SK-N-SH (cell line): ENCODE results near the gene PTEN. TPM values are rescaled to one million over a fixed set of nuclear protein-coding genes. Genes with fewer than 3 reads are reported as not detected.

ENCODE experiments used
- CTCF ChIA-PET: fragments of 300-600, 350-600 bp; formaldehyde crosslinking; extraction: SDS; loops from one replicate; lab custom pipeline; 2021; lab: Yijun Ruan, JAX
- POLR2A ChIA-PET: fragments of 350-600 bp; sonication (Branson Sonifier 250); formaldehyde crosslinking; extraction: SDS; loops from one replicate; lab custom pipeline; 2020; ENCODE audit warnings: antibody characterized with exemption, inconsistent platforms; lab: Yijun Ruan, JAX
- DNase-seq: peaks from one replicate; pipeline ENCODE4 v3.0.0; 2012
- H2AFZ ChIP-seq: fragments of 200-600 bp; sonication (generic); 2 replicates; pipeline ENCODE4 v1.8.1; 2016; ENCODE audit warnings: antibody characterized with exemption, mild to moderate bottlenecking, low read depth
- H3F3A ChIP-seq: fragments of 200-600 bp; sonication (generic); replicated peaks from 2 replicates; pipeline ENCODE3; 2016; ENCODE audit warnings: antibody characterized with exemption, mild to moderate bottlenecking; ENCODE audit not compliant: insufficient read depth
- H3K27ac ChIP-seq, 2 experiments: fragments of 200-500 bp in 1 of 2; fragments of 200-600 bp in 1 of 2; sonication (Bioruptor generic) in 1 of 2; sonication (generic), shearing (Covaris generic) in 1 of 2; 2 replicates each; pipeline versions ENCODE4 v1.5.1 to v1.6.1; 2014 to 2016; ENCODE audit warnings: low read depth in 2 of 2, inconsistent platforms in 1 of 2, low read length in 1 of 2, mild to moderate bottlenecking in 1 of 2, mixed read lengths in 1 of 2
- H3K27me3 ChIP-seq: fragments of 200-600 bp; sonication (generic), shearing (Covaris generic); 2 replicates; pipeline ENCODE4 v1.6.1; 2016; ENCODE audit warnings: mixed run types; ENCODE audit not compliant: insufficient read depth
- H3K36me3 ChIP-seq, 2 experiments: fragments of 200-500 bp in 1 of 2; fragments of 200-600 bp in 1 of 2; sonication (Bioruptor generic) in 1 of 2; sonication (generic) in 1 of 2; replicated peaks in 1 of 2; 2 replicates each; pipeline versions ENCODE3 to v1.5.1; 2014 to 2016; ENCODE audit warnings: low read length in 1 of 2, mild to moderate bottlenecking in 1 of 2; ENCODE audit not compliant: insufficient read depth in 2 of 2, control insufficient read depth in 1 of 2
- H3K4me1 ChIP-seq, 2 experiments: fragments of 200-500 bp in 1 of 2; fragments of 200-600 bp in 1 of 2; sonication (Bioruptor generic) in 1 of 2; sonication (generic), shearing (Covaris generic) in 1 of 2; 2 replicates each; pipeline versions ENCODE4 v1.5.1 to v1.6.1; 2014 to 2016; ENCODE audit warnings: low read depth in 1 of 2, low read length in 1 of 2, mixed run types in 1 of 2; ENCODE audit not compliant: insufficient read depth in 2 of 2, control insufficient read depth in 1 of 2
- H3K4me2 ChIP-seq: fragments of 200-600 bp; sonication (generic), shearing (Covaris generic); 2 replicates; pipeline ENCODE4 v1.6.1; 2017; ENCODE audit warnings: mixed run types
- H3K4me3 ChIP-seq, 2 experiments: fragments of 200-500 bp in 1 of 2; fragments of 200-600 bp in 1 of 2; sonication (Bioruptor generic) in 1 of 2; sonication (generic), shearing (Covaris generic) in 1 of 2; 2 replicates each; pipeline versions ENCODE4 v1.5.1 to v1.8.1; 2014 to 2016; ENCODE audit warnings: low read depth in 2 of 2, inconsistent platforms in 1 of 2, low read length in 1 of 2, mild to moderate bottlenecking in 1 of 2, mixed read lengths in 1 of 2, moderate library complexity in 1 of 2
- H3K79me2 ChIP-seq: fragments of 200-600 bp; sonication (generic); 2 replicates; pipeline ENCODE4 v1.8.1; 2017; ENCODE audit warnings: mild to moderate bottlenecking; ENCODE audit not compliant: insufficient read depth
- H3K9ac ChIP-seq: fragments of 200-600 bp; sonication (generic); 2 replicates; pipeline ENCODE4 v1.6.1; 2017; ENCODE audit warnings: mixed run types
- H3K9me2 ChIP-seq: fragments of 200-600 bp; sonication (generic); 2 replicates; pipeline ENCODE4 v1.6.1; 2017; ENCODE audit warnings: mixed run types
- H3K9me3 ChIP-seq: fragments of 200-600 bp; sonication (generic); 2 replicates; pipeline ENCODE4 v1.6.1; 2017; ENCODE audit warnings: mixed run types, mild to moderate bottlenecking, moderate library complexity
- H4K20me1 ChIP-seq: fragments of 200-600 bp; sonication (generic); 2 replicates; pipeline ENCODE4 v1.6.1; 2017; ENCODE audit warnings: mild to moderate bottlenecking, mixed run types; ENCODE audit not compliant: insufficient read depth
- CHD2 ChIP-seq: fragments of 150-350 bp; IDR thresholded peaks from 2 replicates; pipeline ENCODE4 v1.6.1; 2018; ENCODE audit warnings: low read length; ENCODE audit not compliant: partially characterized antibody
- CTCF ChIP-seq: fragments of 200-600 bp; sonication (generic); IDR thresholded peaks from 2 replicates; pipeline ENCODE4 v1.6.1; 2017; ENCODE audit warnings: antibody characterized with exemption, mild to moderate bottlenecking, moderate library complexity
- ELF1 ChIP-seq: IDR thresholded peaks from 2 replicates; pipeline ENCODE4 v1.4.0; 2012
- EP300 ChIP-seq, 2 experiments: IDR thresholded peaks; 2 replicates each; pipeline versions ENCODE4 v1.4.0 to v1.6.1; 2012; ENCODE audit warnings: borderline replicate concordance in 1 of 2, low read depth in 1 of 2, low read length in 1 of 2
- EZH2phosphoT487 ChIP-seq: fragments of 200-600 bp; sonication (generic); IDR thresholded peaks from 2 replicates; pipeline ENCODE4 v1.6.1; 2017; ENCODE audit warnings: low read depth, mixed run types, mild to moderate bottlenecking, antibody characterized with exemption, moderate library complexity, borderline replicate concordance
- FOSL2 ChIP-seq: IDR thresholded peaks from 2 replicates; pipeline ENCODE4 v1.4.0; 2012; ENCODE audit warnings: low read depth, mild to moderate bottlenecking, moderate library complexity, borderline replicate concordance
- FOXM1 ChIP-seq: IDR thresholded peaks from 2 replicates; pipeline ENCODE4 v1.4.0; 2012; ENCODE audit warnings: low read depth, mild to moderate bottlenecking
- GABPA ChIP-seq: IDR thresholded peaks from 2 replicates; pipeline ENCODE4 v1.4.0; 2012; ENCODE audit warnings: low read depth, mild to moderate bottlenecking
- MAX ChIP-seq: IDR thresholded peaks from 2 replicates; pipeline ENCODE4 v1.4.0; 2012; ENCODE audit warnings: low read depth
- MXI1 ChIP-seq: IDR thresholded peaks from 2 replicates; pipeline ENCODE4 v1.6.1; 2012; ENCODE audit warnings: mild to moderate bottlenecking, low read depth, low read length, improper control_type of control experiment
- PBX3 ChIP-seq: IDR thresholded peaks from 2 replicates; pipeline ENCODE4; 2012
- RCOR1 ChIP-seq: fragments of 150-350 bp; IDR thresholded peaks from 2 replicates; pipeline ENCODE4 v1.6.1; 2017; ENCODE audit warnings: antibody characterized with exemption, low read length
- REST ChIP-seq: IDR thresholded peaks from 2 replicates; pipeline ENCODE4 v1.6.1; 2012; ENCODE audit warnings: mild to moderate bottlenecking, low read depth, low read length, moderate library complexity
- RFX5 ChIP-seq: IDR thresholded peaks from 2 replicates; pipeline ENCODE4 v1.6.1; 2012; ENCODE audit warnings: mild to moderate bottlenecking, improper control_type of control experiment, low read length
- SMC3 ChIP-seq: IDR thresholded peaks from 2 replicates; pipeline ENCODE4 v1.6.1; 2012; ENCODE audit warnings: low read depth, low read length, improper control_type of control experiment
- USF1 ChIP-seq: IDR thresholded peaks from 2 replicates; pipeline ENCODE4 v1.4.0; 2012; ENCODE audit warnings: low read depth, borderline replicate concordance
- YY1 ChIP-seq: IDR thresholded peaks from 2 replicates; pipeline ENCODE4 v1.4.0; 2012; ENCODE audit warnings: low read depth, mild to moderate bottlenecking
- WGBS: methylation state at CpG from one replicate; pipeline ENCODE4 v1.1.6; 2017; ENCODE audit warnings: low lambda C conversion rate; 5-methylcytosine and 5-hydroxymethylcytosine counted together
- polyA plus RNA-seq, 3 experiments: library from polyadenylated mRNA; depleted of rRNA; stranded (reverse); fragments of >200 nt; gene quantifications; 2 replicates each; pipeline ENCODE4 v1.2.3, GENCODE V29; 2012

The PTEN gene
- polyA plus RNA-seq, 1 of the 3 experiments (the other 2 are of a cell fraction) = 12.8 TPM

- Histone ChIP-seq H2AFZ (no peak overlapping the region), H3K27ac (peak overlapping the region; percentile 69 to 83), H3K79me2 (peaks cover 88% of the 10 kb centered on the region), H3K4me3 (peak overlapping the region; percentile 79 to 97), H3K27me3 (no peaks in the 10 kb centered on the region), H3K9me3 (no peaks in the 10 kb centered on the region), H3F3A (peaks cover 16% of the 10 kb centered on the region), H3K4me1 (peaks cover 12 to 13% of the 10 kb centered on the region in 2 experiments; a peak in 3 of 4 replicates), H3K4me2 (peak overlapping the region; percentile 76), H3K36me3 (peaks cover 11 to 20% of the 10 kb centered on the region in 2 experiments), H3K9ac (peak overlapping the region; percentile 94), H4K20me1 (peaks cover 67% of the 10 kb centered on the region), H3K9me2 (no peaks in the 10 kb centered on the region)
- no peak for DNase-seq
- CTCF ChIA-PET = no interaction called here
- POLR2A ChIA-PET = no interaction called here
- TF ChIP-seq PBX3 (no peak), SMC3 (no peak), USF1 (no peak), EP300 (IDR thresholded peaks at IDR 0.05; ENCODE audit: borderline replicate concordance in 1 of 2, low read depth in 1 of 2, low read length in 1 of 2) (no peak), ELF1 (no peak), YY1 (no peak), CTCF (no peak), MXI1 (no peak), FOXM1 (no peak), CHD2 (no peak), RCOR1 (no peak), EZH2phosphoT487 (no peak), MAX (no peak), FOSL2 (no peak), GABPA (no peak)
Observed at GRCh38 chr10:87867453-87867852, 4.0 kb downstream of the PTEN start.

- Histone ChIP-seq H3K27ac (peak overlapping the region; percentile 69 to 83), H3K9me3 (no peaks in the 10 kb centered on the region), H2AFZ (no peak overlapping the region), H3K9ac (peak overlapping the region; percentile 94), H3F3A (peaks cover 10% of the 10 kb centered on the region), H4K20me1 (peaks cover 74% of the 10 kb centered on the region), H3K4me1 (peaks cover 12 to 13% of the 10 kb centered on the region in 2 experiments; a peak in 3 of 4 replicates), H3K27me3 (no peaks in the 10 kb centered on the region), H3K9me2 (no peaks in the 10 kb centered on the region), H3K4me2 (peak overlapping the region; percentile 76), H3K36me3 (peaks cover 11 to 24% of the 10 kb centered on the region in 2 experiments), H3K4me3 (peak overlapping the region; percentile 79 to 97), H3K79me2 (peaks cover 93% of the 10 kb centered on the region)
- no peak for DNase-seq
- ChIA-PET POLR2A (no interaction called here), CTCF (interaction anchor here (0.7 kb wide), 1 partner anchor 521 kb away, joined by 4 read pairs; no protein-coding TSS in a partner anchor)
- WGBS = 5% methylated on average over 1 of the region's 1 CpG
- TF ChIP-seq CTCF = no peak
- TF ChIP-seq REST = no peak
- no peak for TF ChIP-seq EP300 (IDR thresholded peaks at IDR 0.05; ENCODE audit: borderline replicate concordance in 1 of 2, low read depth in 1 of 2, low read length in 1 of 2)
- TF ChIP-seq RFX5 = no peak
- no peak for TF ChIP-seq MXI1
Observed at GRCh38 chr10:87868277-87868676, 4.9 kb downstream of the PTEN start.
